ENCODE measurements around the gene PRF1.

Gene PRF1

DNA sequence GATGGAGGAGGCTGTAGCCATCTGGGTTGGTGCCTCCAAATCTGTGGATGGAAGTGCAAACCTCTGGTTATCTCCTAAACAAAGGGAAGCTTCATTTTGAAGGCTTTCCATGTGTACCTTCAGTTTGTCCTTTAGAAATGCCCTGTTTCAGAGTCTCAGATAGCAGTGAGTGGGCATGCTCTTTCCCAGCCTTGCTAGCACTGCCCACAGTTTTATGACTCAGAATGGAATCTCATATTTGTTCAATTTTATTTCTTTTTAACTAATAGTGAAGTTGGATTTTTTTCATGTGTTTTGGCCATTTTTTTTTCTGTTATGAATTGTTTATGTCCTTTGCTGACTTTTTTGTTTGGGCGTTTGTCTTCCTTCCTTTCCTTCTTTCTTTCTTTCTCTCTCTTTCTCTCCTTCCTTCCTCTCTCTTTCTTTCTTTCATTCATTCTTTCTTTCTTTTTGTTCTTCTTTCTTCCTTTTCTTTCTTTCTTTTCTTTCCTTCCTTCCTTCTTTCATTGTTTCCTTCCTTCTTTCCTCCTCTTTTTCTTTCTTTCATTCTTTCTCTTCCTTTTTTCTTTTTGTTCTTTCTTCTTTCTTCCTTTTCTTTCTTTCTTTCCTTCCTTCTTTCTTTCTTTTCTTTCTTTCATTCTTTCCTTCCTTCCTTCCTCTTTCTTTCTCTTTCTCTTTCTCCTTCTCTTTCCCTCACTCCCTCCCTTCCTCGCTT is 25.6 kb downstream of the PRF1 start:
- no peak overlapping the region for H3K27ac ChIP-seq
- TF ChIP-seq, protein P1, sequence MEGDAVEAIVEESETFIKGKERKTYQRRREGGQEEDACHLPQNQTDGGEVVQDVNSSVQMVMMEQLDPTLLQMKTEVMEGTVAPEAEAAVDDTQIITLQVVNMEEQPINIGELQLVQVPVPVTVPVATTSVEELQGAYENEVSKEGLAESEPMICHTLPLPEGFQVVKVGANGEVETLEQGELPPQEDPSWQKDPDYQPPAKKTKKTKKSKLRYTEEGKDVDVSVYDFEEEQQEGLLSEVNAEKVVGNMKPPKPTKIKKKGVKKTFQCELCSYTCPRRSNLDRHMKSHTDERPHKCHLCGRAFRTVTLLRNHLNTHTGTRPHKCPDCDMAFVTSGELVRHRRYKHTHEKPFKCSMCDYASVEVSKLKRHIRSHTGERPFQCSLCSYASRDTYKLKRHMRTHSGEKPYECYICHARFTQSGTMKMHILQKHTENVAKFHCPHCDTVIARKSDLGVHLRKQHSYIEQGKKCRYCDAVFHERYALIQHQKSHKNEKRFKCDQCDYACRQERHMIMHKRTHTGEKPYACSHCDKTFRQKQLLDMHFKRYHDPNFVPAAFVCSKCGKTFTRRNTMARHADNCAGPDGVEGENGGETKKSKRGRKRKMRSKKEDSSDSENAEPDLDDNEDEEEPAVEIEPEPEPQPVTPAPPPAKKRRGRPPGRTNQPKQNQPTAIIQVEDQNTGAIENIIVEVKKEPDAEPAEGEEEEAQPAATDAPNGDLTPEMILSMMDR (conservative IDR thresholded peaks at IDR 0.05), result no peak

DNA sequence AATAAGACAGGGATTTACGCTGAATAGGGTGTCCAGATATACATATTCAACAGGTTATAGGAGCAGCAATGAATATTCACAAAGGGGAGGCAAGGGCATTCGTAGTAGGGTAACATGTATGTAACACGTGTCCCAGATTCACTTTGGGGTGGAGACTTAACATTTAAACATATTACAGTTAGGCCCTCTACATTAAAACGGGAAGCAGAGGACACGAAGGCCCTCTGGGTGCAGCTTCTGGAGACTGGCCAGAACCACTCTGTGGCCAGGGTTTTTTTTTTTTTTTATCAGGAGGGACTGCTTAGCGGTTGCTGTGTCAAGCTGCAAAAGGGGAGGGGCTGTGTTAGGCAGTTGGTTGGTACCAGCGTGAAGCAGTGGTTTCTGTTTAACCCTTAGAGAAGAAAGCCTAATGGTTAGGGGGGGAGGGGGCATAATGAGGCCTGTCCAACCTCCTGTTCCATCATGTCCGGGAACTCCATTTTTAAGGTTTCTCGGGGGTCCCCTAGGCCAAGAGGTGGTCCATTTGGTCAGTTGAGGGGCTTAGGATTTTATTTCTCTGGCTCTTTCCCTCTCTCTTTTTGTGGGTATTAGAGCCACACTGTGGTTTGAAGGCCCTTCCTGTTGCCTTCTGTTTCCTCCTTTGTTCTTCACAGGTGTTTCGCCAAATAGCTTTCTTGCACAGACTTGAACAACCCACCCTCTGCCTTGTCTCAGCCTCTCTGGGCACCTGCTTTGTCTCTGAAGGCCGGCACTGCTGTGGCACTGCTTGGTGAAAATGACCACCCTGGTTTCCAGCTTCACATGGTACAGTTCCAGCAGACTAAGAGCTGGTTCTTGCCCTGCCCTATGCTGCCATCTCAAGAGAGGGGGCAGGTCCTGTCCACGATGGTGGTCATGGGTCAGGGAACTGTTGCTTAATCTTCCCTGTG is 26.4 kb downstream of the PRF1 start:
- TF ChIP-seq, protein P1 (conservative IDR thresholded peaks at IDR 0.05), result no peak
- H3K27ac ChIP-seq, result no peak overlapping the region

DNA sequence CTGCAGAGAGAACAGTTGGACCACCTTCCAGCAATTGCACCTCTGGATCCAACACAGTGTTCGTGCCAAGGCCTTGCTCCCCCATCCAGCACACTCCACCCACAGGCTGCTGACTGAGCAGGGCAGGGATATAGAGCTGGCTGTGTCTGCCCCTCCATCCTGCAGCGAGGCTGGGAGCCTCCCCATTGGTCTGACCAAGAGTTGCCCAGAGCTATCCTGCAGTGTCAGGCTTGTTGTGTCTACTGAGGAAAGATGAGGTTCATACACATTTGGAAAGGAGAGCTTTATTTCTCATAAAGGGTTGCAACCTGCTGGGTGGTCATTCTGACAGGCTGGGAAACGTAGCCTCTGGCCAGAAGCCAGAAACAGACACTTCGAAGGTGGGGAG is 27.1 kb downstream of the PRF1 start:
- H3K27ac ChIP-seq, result no peak overlapping the region

DNA sequence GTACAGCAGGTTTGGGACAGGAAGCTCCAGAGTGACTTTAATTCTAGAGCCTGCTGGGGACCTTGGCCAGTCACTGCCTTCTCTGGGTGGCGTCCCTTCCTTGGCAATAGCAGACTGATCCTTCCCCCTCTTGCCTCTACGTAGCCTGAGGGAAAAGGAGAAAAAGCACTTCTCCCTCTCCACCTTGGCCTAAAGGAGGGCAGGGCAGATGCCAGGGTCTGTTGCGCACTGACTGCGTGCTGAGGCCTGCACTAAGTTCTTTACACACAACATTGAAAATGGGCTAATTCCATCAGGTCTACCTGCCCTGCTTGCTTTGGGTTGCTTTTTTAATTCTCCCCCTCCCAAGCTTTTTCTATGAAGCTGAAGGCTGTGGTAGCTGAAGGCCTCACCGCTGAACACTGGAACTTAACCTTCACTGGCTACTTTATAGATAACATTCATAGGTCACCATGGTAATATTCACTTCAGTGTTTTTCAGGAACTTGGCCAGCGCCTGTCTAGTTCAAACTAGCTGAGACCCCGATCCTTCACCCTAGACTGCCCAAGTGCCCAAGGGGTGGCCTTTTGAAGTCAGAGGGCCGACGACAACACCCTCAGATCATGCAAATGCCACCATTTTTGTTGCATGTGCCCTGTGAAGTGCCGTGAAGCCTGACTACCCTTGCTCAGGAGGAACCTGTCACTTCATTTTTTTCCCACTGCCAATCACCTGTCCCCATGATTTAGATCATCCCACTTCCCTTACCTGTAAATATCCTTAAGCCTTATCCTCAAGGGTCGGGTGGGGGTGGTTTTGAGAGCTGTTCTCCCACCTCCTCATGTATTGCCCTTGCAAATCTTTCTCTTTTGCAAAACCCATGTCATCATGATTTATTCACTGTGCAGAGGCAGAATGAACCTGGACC is 28.7 kb downstream of the PRF1 start:
- H3K27ac ChIP-seq, result no peak overlapping the region
- TF ChIP-seq, protein P1 (conservative IDR thresholded peaks at IDR 0.05), result no peak

More for the DNA sequence above, 27.1 kb downstream of the PRF1 start:
- TF ChIP-seq, protein P1 (conservative IDR thresholded peaks at IDR 0.05), result no peak

DNA sequence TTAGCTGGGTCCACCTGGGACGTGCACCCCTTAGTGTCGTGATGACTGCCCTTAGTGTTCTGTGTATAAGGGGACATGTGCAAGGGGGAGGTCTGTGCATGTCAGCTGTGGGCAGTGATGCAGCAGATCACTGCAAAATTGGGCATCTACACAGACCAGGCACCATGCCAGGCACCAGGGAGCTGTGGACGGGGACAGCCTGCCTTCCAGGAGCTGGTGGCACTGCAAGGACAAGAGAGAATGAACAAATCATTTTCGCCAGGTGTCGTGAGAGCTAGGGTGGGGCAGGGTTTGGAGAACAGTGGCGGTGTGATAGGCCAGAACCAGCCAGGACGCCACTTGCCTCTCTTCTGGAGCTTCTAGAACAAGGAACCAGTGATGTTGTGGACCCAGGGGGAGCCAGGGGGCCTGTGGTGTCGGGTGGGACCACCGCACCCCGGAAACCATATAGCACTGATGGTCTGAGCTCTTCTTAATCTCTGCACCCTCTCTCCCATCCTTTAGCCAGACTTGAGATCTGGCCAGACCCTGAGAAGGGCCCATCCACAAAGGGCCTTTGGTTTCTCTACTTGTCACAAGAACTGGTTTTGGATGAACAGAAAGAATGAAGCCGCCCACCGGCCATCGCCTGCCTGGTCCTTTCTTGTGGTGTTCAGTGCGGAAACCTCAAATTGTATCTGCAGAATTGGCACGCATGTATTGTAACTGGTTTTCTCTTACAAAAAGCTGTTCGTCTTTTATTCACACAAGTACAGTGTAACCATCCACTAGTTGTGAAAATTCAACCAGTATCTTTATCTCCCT is 30.7 kb downstream of the PRF1 start:
- TF ChIP-seq, protein P1 (conservative IDR thresholded peaks at IDR 0.05), result no peak
- H3K27ac ChIP-seq, result no peak overlapping the region

DNA sequence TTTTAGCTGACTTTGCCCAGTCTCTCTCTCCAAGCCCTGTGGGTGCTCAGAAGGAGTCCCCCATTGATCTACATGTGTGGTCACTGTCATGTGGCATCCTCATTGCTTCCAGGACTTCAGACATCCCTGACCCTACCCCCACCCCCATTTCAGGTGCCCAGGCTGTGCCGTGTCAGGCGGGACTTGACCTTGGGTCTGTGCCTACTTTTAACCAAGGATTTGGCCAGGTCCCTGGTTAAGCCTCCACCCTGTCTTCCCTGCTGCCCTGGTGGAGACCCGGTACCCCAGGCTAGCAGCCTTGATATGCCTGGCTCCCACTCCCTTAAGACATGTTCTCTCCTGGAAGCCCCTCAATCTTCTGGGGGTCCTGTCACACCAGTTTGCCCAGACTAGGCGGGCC is 31.3 kb downstream of the PRF1 start:
- TF ChIP-seq, protein P1 (conservative IDR thresholded peaks at IDR 0.05), result no peak
- H3K27ac ChIP-seq, result no peak overlapping the region
